GM12878 (cell line): ENCODE measurements around the gene AAGAB. TPM values are rescaled to one million over a fixed set of nuclear protein-coding genes. Genes with fewer than 3 reads are reported as not detected.

Source experiments
- ATAC-seq: fragments of 200-7000 bp; cut with Tn5 transposase; 3 replicates; pipeline ENCODE4 v1.9.1; 2020; ENCODE audit warnings: mild to moderate bottlenecking, moderate library complexity
- BruUV-seq: library from RNA; stranded (reverse); fragments of 400-500 nt; replicated peaks from 2 replicates; lab custom pipeline; 2021; lab: Mats Ljungman, UMichigan
- CTCF ChIA-PET: fragments of 300-600 bp; sonication (Branson Sonifier 250); formaldehyde crosslinking; extraction: SDS; loops from one replicate; lab custom pipeline; 2021; ENCODE audit warnings: inconsistent platforms; lab: Yijun Ruan, JAX
- POLR2A ChIA-PET: fragments of 350-600 bp; formaldehyde crosslinking; extraction: SDS; loops from one replicate; lab custom pipeline; 2021; ENCODE audit warnings: inconsistent platforms; lab: Charles Lee
- RAD21 ChIA-PET: fragments of 300-600 bp; sonication (Branson Sonifier 250); formaldehyde crosslinking; loops from one replicate; lab custom pipeline; 2023; ENCODE audit warnings: antibody characterized with exemption; ENCODE audit not compliant: unreplicated experiment; lab: Charles Lee
- SMC1A ChIA-PET: fragments of 300-600 bp; sonication (Branson Sonifier 250); formaldehyde crosslinking; loops from one replicate; lab custom pipeline; 2023; ENCODE audit not compliant: unreplicated experiment, uncharacterized antibody; lab: Charles Lee
- DNase-seq: peaks from one replicate; pipeline ENCODE4 v3.0.0-alpha.2; 2011; ENCODE audit warnings: low read depth, low spot score
- FAIRE-seq: peaks from 3 replicates; lab custom pipeline; 2011; peaks lifted over from hg19 to GRCh38; lab: Jason Lieb, UNC
- H2AFZ ChIP-seq: 2 replicates; pipeline ENCODE4 v1.6.0; 2011; ENCODE audit warnings: low read depth, low read length, control low read depth; ENCODE audit not compliant: control insufficient read depth
- H3K27ac ChIP-seq: 2 replicates; pipeline ENCODE4 v1.5.1; 2011; ENCODE audit warnings: control low read depth; ENCODE audit not compliant: control insufficient read depth, insufficient read depth
- H3K27me3 ChIP-seq, 2 experiments: replicated peaks in 1 of 2; 2 replicates each; pipeline versions ENCODE4 v1.6.0 to v1.6.1; 2011; ENCODE audit warnings: low read length in 1 of 2; ENCODE audit not compliant: control insufficient read depth in 2 of 2, insufficient read depth in 2 of 2
- H3K36me3 ChIP-seq, 2 experiments: 2 replicates each; pipeline ENCODE4 v1.5.1; 2011; ENCODE audit warnings: low read length in 1 of 2; ENCODE audit not compliant: control insufficient read depth in 2 of 2, insufficient read depth in 2 of 2
- H3K4me1 ChIP-seq: 2 replicates; pipeline ENCODE4 v1.6.1; 2011; ENCODE audit warnings: mild to moderate bottlenecking, low read length, moderate library complexity, mixed read lengths; ENCODE audit not compliant: control insufficient read depth, insufficient read depth
- H3K4me2 ChIP-seq: 2 replicates; pipeline ENCODE4 v1.6.0; 2011; ENCODE audit warnings: control low read depth; ENCODE audit not compliant: control insufficient read depth, insufficient read depth
- H3K4me3 ChIP-seq: fragments of 200-600 bp; sonication (generic); 2 replicates; pipeline ENCODE4 v1.5.1; 2016
- H3K79me2 ChIP-seq: 2 replicates; pipeline ENCODE4 v1.6.0; 2011; ENCODE audit warnings: low read length; ENCODE audit not compliant: control insufficient read depth, insufficient read depth
- H3K9ac ChIP-seq: 2 replicates; pipeline ENCODE4 v1.8.0; 2011; ENCODE audit warnings: low read length, control low read depth, mixed read lengths; ENCODE audit not compliant: control insufficient read depth, insufficient read depth
- H3K9me3 ChIP-seq: replicated peaks from 3 replicates; pipeline ENCODE4 v1.5.1; 2011; ENCODE audit warnings: mild to moderate bottlenecking, low read length; ENCODE audit not compliant: control insufficient read depth, insufficient read depth
- H4K20me1 ChIP-seq: 2 replicates; pipeline ENCODE4 v1.6.0; 2011; ENCODE audit not compliant: control insufficient read depth, insufficient read depth
- CHD4 ChIP-seq: fragments of 200-600 bp; sonication (generic); IDR thresholded peaks from 2 replicates; pipeline ENCODE4 v1.6.1; 2016; ENCODE audit warnings: mild to moderate bottlenecking
- TCF7 ChIP-seq: IDR thresholded peaks from 2 replicates; pipeline ENCODE4 v1.6.1; 2014; ENCODE audit warnings: antibody characterized with exemption, borderline replicate concordance
- WGBS: methylation state at CpG from one replicate; pipeline ENCODE4 v1.1.6; 2016; ENCODE audit warnings: low lambda C conversion rate; ENCODE audit not compliant: insufficient replicate concordance, insufficient coverage; ENCODE audit errors: missing lambda C conversion rate; 5-methylcytosine and 5-hydroxymethylcytosine counted together
- in situ Hi-C: fragments of 300-500 bp; cut with MboI; formaldehyde crosslinking; loops from 9 replicates; pipeline ENCODE4 v1.14.3; 2018; ENCODE audit warnings: mixed read lengths
- intact Hi-C: fragments of 100-400 bp; cut with micrococcal nuclease; formaldehyde crosslinking; loops from one replicate; pipeline ENCODE4 v1.14.2; 2022; ENCODE audit not compliant: unreplicated experiment
- polyA plus RNA-seq, 11 experiments: library from polyadenylated mRNA; depleted of rRNA in 4 of 11; unstranded in 6 of 11; stranded (reverse) in 5 of 11; fragments of >200 nt; fragmentation: Nextera tagmentation in 4 of 11; fragmentation: Illumina TruSeq in 1 of 11; extraction: Ambion mirVana in 4 of 11; extraction: Trizol in 1 of 11; gene quantifications; 1 replicate in 1 of 11; 2 replicates in 10 of 11; pipeline versions ENCODE4 v1.2.1 to v1.2.3, GENCODE V29; 2011 to 2016; ENCODE audit warnings: inconsistent platforms in 2 of 11, missing spikeins in 2 of 11, low read depth in 1 of 11
- total RNA-seq, 4 experiments: library from RNA; depleted of rRNA in 3 of 4; stranded (reverse); fragments of >200 nt in 3 of 4; fragmentation: Illumina TruSeq in 1 of 4; extraction: Trizol in 1 of 4; gene quantifications; 2 replicates each; pipeline versions ENCODE4 v1.2.1 to v1.2.3, GENCODE V29; 2013 to 2021
- TF ChIP-seq, protein P1 (sequence below): fragments of 450-650 bp; IDR thresholded peaks from 2 replicates; pipeline ENCODE4 v1.6.1; 2017; ENCODE audit warnings: mild to moderate bottlenecking

Gene AAGAB
- total and polyA plus RNA-seq, 10 of the 15 experiments (the other 5 are each of a cell fraction or from before 2014, with no cell fraction given) = 11.4 to 62.3 (median 38.0) TPM

DNA sequence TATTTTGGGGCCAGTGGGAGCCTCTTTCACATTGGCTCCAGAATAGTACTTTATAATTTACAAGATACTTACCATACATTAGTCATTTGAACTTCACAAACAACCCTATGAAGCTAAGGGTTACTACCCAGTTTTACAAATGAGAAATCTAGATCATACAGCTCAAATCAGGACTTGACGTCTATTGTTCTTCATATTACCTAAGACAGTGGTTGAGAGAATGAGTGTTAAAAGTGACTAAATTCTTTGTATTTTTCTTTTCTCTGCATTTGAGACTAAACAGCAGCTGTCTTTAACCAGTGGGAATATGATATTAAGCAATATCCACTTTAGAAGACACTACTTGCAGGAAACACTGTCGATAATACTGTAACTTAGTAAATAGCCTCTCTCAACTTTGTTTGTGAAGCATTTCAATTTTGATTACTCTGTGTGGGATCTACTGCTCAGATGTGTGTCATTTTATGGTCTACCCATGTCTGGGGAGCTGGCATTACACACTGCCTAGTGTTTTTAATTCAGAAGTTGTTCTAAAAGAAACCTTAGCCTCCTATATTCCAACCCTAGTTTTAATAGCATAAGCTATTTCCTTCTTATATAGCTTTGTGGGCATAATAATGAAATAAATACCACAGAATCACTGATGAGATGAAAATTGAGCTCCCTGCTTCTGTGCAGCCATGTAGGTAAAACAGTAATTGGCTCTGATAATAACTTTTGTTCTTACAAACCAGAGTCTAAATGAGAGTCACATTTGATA lies 46.0 kb upstream of the AAGAB start:
- 98% methylated on average over 2 of the region's 2 CpGs for WGBS
- ChIA-PET SMC1A (interaction anchor here (0.7 to 3.4 kb wide), 11 partner anchors 8 to 362 kb away, joined by 3 to 26 read pairs (median 4); no protein-coding TSS in a partner anchor), CTCF (interaction anchor here (1.1 to 9.2 kb wide), 3 partner anchors 60 to 353 kb away, joined by 3 to 69 read pairs (median 40); no protein-coding TSS in a partner anchor), RAD21 (interaction anchor here (0.7 to 3.4 kb wide), 5 partner anchors 11 to 353 kb away, joined by 3 to 29 read pairs (median 3); no protein-coding TSS in a partner anchor), POLR2A (interaction anchor here (0.7 kb wide), 1 partner anchor 277 kb away, joined by 3 read pairs; no protein-coding TSS in a partner anchor)
- Histone ChIP-seq H3K36me3 (no peaks in the 10 kb centered on the region), H2AFZ (no peak overlapping the region), H3K79me2 (no peaks in the 10 kb centered on the region), H3K9me3 (no peaks in the 10 kb centered on the region), H3K27me3 (no peaks in the 10 kb centered on the region), H4K20me1 (no peaks in the 10 kb centered on the region), H3K27ac (no peak overlapping the region), H3K4me1 (peaks cover 11% of the 10 kb centered on the region), H3K9ac (no peak overlapping the region), H3K4me2 (no peak overlapping the region)
- no TSS peak for BruUV-seq
- ATAC-seq (no peak), DNase-seq (no peak), FAIRE-seq (no peak)
- intact Hi-C loops = loop anchor here (5.0 kb wide), 1 partner anchor 233 kb away; the partner anchor contains the start of gene SMAD3
- in situ Hi-C loops = loop anchor here (5.0 kb wide), 1 partner anchor 353 kb away; no protein-coding TSS in a partner anchor
- TF ChIP-seq TCF7 (no peak), CHD4 (no peak)
- TF ChIP-seq, protein P1, sequence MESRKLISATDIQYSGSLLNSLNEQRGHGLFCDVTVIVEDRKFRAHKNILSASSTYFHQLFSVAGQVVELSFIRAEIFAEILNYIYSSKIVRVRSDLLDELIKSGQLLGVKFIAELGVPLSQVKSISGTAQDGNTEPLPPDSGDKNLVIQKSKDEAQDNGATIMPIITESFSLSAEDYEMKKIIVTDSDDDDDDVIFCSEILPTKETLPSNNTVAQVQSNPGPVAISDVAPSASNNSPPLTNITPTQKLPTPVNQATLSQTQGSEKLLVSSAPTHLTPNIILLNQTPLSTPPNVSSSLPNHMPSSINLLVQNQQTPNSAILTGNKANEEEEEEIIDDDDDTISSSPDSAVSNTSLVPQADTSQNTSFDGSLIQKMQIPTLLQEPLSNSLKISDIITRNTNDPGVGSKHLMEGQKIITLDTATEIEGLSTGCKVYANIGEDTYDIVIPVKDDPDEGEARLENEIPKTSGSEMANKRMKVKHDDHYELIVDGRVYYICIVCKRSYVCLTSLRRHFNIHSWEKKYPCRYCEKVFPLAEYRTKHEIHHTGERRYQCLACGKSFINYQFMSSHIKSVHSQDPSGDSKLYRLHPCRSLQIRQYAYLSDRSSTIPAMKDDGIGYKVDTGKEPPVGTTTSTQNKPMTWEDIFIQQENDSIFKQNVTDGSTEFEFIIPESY = no peak
- TF ChIP-seq, all 136 proteins: peak for 0
- H3K4me3 ChIP-seq = no peak overlapping the region
